NCI-H226 (cell line): Measurements from ENCODE around the gene CNOT10.
"Not testable (repeated sequence)": the region's sequence is repeated elsewhere in the genome, so short reads cannot be mapped to it uniquely, and the experiment has no call there.

Experiments used
- DNase-seq: peaks from one replicate; pipeline ENCODE4 v3.0.0-alpha.2; 2015

CNOT10 gene, protein sequence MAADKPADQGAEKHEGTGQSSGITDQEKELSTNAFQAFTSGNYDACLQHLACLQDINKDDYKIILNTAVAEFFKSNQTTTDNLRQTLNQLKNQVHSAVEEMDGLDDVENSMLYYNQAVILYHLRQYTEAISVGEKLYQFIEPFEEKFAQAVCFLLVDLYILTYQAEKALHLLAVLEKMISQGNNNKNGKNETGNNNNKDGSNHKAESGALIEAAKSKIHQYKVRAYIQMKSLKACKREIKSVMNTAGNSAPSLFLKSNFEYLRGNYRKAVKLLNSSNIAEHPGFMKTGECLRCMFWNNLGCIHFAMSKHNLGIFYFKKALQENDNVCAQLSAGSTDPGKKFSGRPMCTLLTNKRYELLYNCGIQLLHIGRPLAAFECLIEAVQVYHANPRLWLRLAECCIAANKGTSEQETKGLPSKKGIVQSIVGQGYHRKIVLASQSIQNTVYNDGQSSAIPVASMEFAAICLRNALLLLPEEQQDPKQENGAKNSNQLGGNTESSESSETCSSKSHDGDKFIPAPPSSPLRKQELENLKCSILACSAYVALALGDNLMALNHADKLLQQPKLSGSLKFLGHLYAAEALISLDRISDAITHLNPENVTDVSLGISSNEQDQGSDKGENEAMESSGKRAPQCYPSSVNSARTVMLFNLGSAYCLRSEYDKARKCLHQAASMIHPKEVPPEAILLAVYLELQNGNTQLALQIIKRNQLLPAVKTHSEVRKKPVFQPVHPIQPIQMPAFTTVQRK

DNA sequence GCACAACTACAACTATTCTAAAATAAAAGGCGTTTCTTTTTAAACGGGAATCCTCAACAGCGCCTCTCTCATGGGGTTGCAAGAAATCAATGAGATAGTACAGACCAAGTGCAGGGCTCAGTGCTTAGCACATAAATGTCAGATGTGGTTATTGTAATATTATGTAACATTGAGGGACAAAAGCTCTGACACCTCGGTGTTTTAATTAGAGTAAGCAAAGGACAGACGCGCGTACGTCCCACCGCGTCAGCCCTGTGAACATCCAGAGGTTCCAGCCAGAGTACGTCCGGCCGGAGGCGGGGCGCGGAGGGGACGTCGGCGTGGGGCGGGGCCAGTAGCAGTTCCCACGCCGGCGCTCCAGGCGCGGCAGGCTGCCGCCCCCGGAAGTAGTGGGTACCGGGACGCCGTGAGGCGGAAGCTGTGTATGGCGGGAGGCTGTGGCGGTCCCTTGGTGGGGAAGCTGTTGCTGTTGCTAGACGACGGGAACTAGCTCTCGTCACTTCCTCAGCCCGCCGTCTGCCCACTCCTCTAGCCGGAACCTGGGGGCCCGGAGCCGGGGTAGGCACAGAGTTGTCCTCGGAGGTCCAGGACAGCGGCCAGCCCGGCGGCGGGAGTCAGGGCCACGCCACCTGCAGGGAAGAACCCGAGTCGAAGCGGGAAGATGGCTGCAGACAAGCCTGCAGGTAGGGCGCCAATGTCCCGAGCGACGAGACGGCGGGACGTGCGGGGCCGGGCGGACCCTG lies at the start of gene CNOT10:
Gene CNOT10, plus strand, starts transcription at position 389 of the 743 bp plus-strand sequence. Its CDS starts 273 bp downstream, at position 662.
- peak; percentile 89 for DNase-seq

DNA sequence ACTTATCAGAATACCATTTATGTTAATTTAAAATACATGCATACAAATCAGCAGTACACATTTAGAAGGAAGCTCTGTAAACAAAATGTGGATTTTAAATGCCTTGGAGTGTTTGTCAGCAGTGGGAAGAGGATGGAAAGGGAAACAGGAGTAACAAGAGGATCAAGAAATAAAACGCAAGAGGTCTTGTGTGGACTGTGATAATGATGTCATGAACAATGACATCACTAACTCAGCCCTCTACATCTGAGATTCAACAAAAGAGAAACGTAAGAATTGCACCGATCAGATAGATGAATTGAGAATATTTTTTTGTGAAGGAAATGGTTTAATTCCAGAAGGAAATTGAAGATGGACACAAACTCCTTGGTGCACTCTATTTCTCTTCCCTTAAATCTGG lies 44.0 kb upstream of the CNOT10 start:
- DNase-seq = no peak

DNA sequence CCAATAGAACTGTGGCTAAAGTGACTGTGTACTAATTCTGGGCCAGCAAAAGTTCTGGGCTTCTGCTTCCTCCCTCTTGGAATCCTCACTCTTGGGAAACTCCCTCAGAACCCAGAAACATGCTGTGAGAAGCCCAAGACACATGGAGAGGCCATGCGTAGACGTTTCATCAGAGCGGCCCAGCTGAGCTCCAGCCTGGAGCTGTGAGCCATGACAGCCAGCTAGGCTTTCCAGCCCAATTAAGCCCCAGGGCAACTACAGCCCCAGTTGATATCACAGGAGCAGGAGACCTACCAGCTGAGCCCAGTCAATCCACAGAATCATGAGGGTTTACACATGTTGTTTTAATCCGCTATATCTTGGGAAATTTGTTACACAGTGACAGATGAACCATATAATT lies 43.6 kb upstream of the CNOT10 start:
- DNase-seq = no peak

DNA sequence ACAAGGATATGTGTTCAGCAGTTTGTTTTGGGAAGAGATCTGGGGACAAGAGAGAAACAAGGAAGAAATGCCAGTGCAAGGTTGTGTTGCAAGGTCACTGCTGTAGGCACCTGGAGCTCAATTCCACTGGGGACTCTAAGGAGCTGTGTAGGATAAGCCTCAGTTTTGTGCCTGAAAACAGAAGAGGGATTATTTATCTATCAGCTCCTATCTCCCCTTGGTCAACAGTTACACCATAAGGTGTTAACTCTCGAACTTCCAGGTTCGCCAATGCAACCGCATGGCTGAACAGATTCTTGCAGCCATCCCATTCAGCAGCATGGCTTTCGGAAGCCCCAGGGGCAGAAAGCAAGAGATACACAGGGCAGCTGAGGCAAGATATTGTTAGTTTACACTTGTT lies 41.6 kb upstream of the CNOT10 start:
- no peak for DNase-seq

DNA sequence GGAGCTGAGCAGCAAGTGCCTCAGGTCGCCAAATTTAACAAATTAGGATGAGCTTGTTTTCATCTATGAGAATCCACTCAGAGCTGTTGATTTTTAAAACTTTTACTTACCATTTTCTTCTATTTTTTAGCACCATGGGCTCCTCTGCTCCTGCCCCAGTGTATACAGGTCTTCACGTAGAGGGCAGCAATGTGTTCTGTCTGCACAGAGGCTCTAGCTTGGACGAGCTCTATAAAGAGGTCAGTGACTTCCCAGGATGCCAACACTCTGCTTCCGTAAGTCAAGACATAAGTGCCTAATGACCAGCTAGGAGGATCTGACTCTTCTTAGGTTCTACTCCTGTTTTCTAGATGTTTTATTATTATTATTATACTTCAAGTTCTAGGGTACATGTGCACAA lies 41.2 kb upstream of the CNOT10 start:
- DNase-seq = no peak

DNA sequence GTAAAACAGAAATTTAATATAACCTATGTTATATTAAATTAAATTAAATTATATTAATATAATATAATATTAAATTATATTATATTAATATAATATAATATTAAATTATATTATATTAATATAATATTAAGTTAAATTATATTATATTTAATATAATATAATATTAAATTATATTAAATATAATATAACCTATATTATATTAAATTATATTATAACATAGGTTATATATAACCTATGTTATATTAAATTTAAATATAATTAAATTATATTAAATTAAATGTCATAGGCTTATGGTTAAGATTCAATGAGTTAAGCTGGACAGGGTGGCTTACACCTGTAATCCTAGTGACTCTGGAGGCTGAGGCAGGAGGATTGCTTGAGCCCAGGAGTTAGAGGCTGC lies 40.6 kb upstream of the CNOT10 start:
- DNase-seq = no peak

DNA sequence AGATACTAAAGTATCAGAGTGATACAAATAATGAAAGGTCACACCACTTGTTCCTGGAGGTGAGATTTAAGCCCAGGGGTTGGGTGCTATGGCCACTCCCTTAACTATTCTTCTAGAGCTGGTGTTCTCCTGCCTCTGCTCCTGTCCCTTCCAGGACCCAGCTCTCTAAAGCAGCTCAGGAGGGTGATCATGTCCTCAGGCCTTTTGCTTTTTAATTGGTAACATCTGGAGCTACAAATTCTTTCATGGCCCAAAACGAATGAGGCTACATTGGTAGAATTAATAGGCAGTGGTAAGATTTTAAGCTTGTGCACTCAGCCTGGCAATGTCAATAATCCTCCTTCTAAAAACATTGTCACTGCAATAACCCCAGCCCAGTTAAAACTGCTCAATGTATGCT lies 38.2 kb upstream of the CNOT10 start:
- no peak for DNase-seq

DNA sequence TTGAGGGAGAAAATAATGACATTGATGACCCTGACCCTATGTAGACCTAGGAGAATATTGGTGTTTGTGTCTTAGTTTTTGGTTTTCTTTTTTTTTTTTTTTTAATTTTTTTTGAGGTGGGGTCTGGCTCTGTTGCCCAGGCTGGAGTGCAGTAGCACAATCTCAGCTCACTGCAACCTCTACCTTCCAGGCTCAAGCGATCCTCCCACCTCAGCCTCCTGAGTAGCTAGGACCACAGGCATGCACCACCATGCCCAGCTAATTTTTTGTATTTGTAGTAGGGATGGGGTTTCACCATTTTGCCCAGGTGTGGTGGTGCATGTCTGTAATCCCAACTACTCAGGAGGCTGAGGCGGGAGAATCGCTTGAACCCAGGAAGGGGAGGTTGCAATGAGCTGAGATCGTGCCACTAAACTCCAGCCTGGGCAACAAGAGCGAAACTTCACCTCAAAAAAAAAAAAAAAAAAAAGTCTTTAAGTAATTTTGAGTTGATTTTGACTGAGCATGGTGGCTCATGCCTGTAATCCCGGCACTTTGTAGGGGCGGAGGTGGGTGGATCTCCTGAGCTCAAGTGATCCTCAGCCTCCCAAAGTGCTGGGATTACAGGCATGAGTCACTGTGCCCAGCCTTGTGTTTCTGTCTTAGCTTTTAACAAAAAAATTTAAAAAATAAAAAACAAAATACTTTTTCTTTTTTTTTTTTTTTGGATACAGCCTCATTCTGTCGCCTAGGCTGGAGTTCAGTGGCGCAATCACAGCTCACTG lies 32.5 kb upstream of the CNOT10 start:
- DNase-seq = not testable (repeated sequence)

DNA sequence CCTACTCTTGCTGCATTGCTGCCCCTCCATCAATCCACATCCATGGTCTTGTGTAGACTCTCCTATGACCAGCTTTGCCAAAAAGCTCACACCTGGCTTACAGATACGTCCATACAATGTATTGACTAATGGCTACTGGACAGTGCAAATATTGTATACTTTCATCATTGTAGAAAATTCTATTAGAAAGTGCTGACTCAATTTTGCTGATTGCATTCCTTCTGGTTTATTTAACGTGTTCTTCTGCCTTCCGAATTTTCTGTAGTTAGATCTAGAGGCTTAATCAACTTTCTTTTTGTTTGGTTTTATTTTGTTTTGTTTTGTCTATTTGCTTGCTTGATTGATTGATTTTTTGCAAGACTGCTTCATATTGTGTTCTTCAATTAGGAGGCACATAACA lies 29.8 kb upstream of the CNOT10 start:
- no peak for DNase-seq

DNA sequence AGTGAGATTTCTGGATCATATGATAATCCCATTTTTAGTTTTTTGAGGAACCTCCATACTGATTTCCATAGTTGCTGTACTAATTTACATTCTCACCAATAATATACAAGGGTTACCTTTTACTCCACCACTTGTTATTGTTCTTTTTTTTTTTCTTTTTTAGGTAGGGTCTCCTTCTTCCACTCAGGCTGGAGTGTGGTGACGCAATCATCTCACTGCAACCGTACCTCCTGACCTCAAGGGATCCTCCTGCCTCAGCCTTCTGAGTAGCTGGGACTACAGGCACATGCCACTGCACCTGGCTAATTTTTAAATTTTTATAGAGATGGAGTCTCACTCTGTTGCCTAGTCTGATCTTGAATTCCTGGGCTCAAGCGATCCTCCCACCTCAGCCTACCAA lies 24.4 kb upstream of the CNOT10 start:
- no peak for DNase-seq

DNA sequence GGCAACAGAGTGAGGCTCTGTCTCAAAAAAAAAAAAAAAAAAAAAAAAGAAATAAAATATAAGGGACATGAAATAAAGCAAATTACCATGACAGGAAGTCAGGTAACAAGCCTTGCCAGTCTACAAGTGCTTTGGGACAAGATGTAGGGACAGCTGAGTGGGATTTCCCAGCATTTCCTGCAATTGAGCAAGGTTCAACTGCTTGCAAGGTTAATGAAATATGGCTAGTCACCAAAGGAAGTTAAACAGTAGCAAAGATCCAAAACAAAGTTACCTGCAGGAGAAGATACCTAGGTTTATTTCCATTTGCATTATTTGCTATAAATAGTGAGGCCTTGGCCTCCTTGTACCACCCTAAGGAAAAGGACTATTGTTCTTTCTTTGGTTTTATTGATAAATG lies 22.3 kb upstream of the CNOT10 start:
- DNase-seq = no peak

DNA sequence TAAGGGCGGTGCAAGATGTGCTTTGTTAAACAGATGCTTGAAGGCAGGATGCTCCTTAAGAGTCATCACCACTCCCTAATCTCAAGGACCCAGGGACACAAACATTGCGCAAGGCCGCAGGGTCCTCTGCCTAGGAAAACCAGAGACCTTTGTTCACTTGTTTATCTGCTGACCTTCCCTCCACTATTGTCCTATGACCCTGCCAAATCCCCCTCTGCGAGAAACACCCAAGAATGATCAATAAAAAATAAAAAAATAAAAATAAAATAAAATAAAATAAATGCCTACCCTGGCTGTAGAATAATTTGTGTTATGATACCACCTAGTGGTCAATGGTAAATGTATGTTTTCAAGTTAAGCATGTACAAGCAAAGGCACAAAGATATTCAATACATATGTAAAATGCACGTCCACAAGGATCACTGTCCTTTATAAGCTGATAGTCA lies 20.3 kb upstream of the CNOT10 start:
- not testable (repeated sequence) for DNase-seq

DNA sequence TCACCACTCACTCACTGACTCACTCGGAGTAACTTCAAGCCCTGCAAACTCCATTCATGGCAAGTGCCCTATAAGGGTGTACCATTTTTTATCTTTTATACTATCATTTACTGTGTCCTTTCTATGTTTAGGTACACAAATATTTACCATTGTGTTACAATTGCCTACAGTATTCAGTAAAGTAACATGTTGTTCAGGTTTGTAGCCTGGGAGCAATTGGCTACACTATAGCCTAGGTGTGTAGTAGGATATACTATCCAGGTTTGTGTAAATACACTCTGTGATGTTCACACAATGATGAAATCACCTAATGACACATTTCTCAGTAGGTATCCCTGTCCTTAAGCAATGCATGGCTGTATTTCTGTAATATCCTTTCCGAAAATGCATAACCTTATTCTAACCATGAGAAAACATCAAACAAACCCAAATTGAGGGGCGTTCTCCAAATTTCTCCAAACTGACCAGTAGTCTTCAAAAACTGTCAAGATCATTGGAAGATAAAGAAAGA lies 17.9 kb upstream of the CNOT10 start:
- no peak for DNase-seq

DNA sequence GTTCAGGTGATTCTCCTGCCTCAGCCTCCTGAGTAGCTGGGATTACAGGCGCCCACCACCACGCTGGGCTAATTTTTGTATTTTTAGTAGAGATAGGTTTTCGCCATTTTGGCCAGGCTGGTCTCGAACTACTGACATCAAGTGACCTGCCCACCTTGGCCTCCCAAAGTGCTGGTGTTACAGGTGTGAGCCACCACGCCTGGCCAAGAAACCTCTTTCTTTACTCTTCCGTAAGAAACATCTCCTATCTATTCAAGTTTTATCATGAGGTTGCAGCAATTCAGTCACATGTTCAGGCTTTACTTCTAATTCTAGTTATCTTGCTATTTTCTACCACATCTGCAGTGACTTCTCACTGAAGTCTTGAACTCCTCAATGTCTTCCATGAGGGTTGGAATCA lies 15.8 kb upstream of the CNOT10 start:
- not testable (repeated sequence) for DNase-seq

DNA sequence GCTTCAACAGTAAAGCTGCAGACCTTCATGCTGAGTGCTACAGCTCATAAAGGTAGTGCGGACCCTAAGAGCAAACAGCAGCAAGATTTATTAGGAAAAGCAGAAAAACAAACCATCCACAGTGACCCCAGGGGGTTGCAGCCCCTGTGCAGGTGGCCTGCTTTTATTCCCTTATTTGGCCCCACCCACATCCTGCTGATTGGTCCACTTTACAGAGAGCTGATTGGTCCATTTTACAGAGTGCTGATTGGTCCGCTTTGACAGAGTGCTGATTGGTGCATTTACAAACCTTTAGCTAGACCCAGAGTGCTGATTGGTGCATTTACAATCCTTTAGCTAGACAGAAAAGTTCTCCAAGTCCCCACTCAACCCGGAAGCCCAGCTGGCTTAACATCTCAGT lies 11.3 kb upstream of the CNOT10 start:
- not testable (repeated sequence) for DNase-seq

DNA sequence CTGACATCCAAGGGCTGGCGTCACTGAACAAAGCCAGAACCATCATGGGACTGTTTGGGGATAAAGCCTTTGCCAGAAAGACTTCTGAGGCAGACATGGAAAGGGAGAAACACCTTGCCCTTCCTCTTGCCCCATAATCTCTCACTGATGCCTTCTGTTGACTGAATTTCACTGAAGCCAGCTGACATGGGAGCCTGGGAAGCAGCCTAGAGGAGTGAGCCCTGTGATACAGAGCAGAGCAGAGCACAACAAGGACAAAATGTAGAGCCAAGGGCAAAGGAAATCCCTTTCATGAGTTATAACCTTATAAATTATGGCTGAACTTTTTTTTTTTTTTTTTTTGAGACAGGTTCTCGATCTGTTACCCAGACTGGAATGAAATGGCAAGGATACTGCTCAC lies 9.8 kb upstream of the CNOT10 start:
- DNase-seq = no peak

DNA sequence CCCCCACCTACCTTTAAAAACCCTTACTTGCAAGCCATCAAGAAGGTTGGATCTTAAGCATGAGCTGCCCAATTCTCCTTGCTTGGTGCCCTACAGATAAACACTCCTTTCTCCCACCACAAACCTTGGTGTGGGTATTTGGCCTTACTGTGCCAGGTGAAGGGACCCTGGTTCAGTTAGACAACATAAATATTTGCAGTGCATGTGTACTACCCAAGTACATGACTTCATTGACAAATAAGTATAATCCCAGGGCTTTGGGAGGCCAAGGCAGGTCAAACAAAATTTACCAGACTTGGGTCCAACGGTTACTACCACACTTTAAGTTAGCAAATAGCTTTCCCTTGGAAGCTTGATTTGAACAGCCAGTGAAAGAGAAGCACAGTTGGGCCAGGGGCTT lies 9.3 kb upstream of the CNOT10 start:
- no peak for DNase-seq

DNA sequence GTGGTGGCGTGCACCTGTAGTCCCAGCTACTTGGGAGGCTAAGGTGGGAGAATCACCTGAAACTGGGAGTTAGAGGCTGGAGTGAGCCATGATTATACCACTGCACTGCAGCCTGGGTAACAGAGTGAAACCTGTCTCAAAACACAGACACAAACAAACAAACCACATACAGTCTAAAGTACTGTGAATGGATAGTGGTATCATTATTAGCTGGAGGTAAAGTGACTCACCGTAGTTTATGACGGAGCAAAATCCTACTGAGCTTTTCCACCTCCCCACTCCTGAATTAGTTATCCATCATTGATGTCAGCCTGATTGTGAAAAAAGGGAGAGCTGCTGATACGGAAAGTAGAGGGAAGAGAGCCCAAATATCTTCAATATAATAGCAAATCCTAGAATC lies 3.2 kb upstream of the CNOT10 start:
- DNase-seq = peak; percentile 24

DNA sequence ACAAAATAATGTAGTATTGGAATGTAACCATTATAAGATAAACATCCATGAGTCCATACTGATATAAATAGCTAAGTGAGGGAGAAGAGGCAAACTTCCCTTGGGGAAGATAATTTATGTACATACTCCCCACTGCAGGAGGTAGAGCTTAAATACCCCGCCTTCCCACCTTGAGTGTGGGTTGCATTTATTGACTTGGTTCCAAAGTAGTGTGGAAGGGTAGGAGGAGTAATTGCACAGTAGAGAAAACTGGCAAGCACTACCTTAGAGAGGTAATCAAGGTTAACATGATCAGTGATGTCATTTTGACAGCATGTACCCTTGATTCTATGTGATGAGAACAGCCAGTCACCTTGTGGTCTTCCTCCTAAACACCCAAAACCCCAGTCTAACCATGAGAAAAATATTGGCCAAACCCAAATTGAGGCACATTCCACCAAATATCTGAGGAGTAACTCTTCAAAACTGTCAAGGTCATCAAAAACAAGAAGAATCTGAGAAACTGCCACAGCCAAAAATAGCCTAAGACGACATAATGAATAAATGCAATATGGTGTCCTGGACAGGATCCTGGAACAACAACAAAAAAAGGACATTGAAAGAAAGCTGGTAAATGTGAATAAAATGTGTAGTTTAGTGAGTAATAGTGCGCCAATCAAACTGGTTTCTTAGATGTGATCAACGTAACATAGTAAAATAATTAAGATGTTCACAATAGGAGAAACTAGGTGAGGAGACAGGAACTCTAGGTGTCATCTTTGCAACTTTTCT lies 774 bp upstream of the CNOT10 start:
- DNase-seq = no peak

DNA sequence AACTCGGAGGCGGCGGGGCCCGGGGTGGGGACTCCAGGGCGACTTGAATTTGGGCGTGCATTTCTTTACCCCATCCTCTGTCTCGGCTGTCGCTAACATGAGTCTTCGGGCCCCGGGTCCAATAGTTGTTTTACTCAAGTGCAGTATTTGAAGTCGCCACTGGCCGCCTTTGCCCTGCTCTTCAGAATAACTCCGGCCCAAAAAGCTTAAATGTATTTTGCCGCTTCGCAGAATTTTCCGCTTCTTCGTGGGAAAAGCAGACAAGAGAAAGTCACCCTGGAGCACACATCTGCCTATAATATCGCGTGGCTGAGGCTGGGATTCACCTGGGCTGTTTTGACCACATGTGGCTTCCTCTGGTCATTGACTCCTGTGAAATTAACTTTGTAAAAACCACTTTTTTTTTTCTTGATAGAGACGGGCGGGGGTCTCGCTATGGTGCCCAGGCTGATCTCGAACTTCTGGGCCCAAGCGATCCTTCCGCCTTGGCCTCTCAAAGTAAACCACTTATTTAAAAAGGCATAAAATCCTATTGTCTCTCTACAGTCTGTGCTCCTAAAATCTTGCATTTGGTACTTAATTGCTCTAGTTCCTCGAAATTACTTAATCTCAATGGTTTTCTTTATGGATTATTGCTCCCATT lies 676 bp downstream of the CNOT10 start:
- no peak for DNase-seq

DNA sequence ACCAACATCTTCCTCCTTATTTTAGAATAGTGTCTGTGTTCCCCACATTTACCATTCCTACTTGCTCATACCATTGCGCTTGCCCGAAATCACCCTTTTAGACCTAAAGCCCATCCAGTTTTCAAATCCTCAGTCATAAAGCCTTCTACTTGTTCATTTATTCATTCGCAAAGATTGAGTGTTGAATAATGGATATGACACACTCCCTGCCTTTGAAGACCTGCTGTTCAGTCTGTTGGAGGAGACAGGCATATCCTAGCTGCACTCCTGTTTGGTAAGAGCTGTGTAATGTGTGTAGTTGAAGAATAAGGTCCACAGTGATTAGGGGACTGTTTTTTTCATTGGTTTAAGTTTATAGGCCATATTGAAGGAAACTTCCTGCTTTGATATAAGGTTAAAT lies 1.7 kb downstream of the CNOT10 start:
- no peak for DNase-seq
